HG03442 (cell line): ENCODE results near the gene PTGES2.
"Not testable (repeated sequence)": the region's sequence is repeated elsewhere in the genome, so short reads cannot be mapped to it uniquely, and the experiment has no call there.

Experiments
- ATAC-seq: cut with Tn5 transposase; IDR thresholded peaks from one replicate; pipeline ENCODE4 v1.9.1; 2021; ENCODE audit warnings: mild to moderate bottlenecking, moderate library complexity; ENCODE audit not compliant: unreplicated experiment

Gene PTGES2

DNA sequence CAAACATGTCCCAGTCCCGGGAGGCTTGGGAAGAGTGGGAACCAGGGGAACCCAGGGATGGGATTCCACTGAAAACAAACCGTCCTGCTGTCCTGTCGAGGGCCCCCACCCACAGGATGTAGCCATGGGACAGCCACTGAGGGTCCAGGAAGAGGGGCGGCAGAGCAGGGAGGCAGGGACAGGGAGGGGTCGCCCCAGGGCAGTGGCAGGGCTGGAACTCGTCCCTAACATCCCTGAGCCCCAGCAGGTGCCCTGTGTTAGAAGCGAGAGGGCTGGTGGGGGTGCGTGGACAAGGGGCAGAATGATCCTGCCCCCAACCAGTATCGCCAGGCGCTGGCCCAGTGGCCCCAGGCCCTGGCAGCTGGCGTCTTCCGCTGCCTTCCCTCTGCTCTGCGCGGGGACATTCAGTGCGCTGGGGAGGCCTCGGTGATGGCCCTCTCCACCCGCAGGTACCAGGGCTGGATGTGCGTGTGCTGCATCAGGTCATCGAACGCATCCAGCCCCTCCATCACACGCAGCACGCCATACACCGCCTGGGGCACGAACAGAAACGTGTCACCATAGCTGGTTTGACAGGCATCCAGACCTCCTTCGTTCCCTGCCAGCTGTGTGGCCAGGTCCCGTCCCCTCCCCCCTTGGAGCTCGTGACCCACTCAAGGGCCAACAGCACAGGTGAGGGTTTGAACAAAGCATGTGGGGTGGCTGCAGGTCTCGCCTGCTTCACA is 6.6 kb downstream of the PTGES2 start:
- ATAC-seq: no peak

DNA sequence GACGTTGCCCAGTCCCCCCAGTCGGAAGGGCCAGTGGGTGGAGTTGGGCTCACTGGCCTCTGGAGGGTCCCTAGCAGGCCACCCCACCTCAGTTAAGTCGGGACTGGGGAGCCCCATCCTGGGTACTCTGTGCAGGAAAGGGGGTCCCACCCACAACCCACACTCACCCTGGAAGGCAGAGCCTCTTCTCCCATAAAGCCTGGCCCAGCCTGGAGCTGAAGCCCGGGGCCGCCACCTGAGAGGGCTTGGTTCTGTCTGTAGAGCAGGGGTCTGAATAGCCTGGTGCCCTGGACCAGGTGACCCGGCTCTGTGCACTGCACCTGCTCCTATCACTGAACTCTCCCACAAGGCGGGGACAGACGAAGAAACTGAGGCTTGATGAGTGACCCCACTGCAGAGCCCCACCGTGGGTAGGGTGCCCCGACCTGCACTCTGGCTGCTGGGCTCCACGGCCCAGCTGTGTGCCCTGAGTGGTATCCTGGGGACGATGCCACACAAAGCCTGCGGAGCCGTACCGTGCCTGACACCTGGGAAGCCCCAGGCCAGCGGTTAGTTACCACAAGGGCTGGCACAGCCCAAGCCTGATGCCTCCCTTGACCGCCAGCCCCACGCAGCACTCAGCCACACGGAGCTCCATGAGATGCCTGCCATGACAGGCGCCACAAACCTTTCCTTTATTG is 7.3 kb downstream of the PTGES2 start:
- no peak for ATAC-seq

DNA sequence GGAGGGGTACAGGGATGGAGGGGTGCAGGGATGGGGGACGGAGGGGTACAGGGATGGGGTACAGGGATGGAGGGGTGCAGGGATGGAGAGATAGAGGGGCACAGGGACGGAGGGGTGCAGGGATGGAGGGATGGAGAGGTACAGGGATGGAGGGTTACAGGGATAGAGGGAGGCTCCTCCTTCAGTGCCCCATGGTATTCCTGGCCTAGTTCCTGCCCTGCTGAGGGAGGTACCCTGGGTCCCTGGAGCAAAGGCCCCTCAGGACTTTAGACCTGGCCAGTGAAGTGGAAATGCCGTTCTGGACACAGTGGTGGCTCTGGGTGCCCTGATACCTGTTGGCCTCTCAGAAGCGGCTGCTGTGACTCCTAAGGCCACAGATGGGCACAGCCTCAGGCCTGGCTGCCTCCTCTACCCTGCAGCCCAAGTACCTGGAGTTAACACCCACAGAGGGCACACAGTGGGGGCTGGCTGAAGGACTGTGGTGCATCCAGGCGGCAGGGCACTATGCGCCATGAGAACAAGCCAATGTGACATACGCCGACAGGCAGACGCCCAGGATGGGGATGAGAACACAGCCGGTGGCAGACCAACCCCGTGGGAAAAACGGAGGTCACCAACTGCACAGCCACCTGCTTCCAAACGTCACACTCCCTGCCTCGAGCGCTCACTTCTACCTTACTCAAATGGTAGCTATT is 8.4 kb downstream of the PTGES2 start:
- ATAC-seq: no peak

DNA sequence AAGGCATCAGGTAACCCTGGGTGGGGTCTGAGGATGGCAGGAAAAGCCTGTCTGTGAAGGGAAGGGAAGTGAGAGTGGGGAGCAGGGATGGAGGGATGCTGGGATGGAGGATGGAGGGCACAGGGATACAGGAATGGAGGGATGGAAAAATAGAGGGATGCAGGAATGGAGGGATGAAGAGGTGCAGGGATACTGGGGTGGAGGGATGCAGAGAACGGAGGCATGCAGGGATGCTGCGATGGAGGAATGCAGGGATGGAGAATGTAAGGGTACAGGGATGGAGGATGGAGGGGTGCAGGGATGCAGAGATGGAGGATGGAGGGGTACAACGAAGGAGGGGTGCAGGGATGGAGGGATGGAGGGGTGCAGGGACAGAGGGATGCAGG is 9.1 kb downstream of the PTGES2 start:
- ATAC-seq: no peak

DNA sequence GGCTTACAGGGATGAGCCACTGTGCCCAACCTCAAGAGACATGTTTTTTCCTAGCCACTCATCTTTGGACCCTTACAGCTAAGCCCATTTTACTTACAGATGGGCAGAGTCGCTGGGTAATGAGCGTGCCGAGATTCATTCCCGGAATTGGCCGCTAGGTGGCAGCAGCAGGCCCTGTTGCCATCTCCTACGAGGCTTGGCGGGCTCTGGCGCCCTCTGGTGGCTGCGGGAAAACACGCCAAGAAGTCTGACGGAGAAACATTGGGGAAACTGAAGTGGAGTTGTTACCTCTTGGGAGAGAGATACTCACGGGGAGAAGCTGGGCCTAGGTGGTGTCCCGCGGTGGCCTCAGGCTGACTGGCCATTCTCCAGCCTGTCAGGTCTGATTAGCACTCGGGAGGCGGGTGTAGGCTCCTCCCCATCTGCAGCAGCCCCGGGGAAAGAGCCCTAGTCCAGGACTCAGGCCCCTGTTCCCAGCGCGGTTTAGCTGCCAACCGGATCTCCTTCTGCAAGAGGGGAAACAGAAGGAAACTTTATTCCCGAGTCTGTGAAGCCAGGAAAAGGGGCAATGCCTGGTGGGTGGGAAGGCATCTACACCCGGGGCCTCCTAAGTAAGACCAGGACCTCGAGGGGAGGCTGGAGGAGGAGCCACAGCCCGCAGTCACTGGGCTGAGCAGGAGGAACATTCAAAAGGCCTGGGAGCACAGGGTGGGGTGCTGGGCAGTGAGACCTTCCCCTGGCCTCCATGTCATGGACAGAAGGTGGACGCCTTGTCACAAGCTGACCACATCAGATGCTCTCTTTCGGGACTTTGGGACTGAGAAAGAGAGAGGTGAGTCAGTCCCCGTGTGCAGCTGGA is 9.7 kb downstream of the PTGES2 start:
- peak; percentile 66 for ATAC-seq

DNA sequence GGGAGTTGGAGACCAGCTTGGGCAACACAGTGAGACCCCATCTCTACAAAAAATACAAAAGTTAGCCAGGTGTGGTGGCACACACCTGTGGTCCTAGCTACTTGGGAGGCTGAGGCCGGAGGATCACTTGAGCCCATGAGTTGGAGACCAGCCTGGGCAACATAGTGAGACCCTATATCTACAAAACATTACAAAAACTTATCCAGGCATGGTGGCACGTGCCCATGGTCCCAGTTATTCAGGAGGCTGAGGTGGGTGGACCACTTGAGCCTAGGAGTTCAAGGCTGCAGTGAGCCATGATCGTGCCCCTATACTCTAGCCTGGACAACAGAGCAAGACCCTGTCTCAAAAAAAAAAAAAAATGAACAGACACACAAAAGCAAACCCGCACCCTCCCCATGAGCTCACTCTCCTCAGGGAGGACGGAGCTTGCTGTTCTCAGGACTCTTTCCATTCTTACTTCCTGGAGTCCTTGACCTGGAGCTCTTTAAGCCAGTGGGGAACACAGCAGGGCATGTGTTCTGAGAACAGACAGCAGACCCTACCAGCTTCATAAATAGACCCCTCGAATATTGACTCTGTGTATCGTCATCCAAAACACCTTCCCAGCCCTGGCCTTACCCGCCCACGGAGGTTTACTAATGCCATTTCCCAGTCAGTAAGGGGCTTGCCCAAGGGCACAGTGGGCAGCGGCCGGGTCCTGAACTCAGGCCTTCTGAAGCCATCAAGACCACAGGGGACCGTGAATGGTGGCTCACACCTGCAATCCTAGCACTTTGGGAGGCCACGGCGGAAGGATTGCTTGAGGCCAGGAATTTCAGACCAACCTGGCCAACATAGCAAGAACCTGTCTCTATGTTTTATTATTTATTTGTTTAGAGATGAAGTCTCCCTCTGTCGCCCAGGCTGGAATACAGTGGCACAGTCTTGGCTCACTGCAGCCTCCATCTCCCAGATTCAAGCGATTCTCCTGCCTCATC is 11.1 kb downstream of the PTGES2 start:
- no peak for ATAC-seq

DNA sequence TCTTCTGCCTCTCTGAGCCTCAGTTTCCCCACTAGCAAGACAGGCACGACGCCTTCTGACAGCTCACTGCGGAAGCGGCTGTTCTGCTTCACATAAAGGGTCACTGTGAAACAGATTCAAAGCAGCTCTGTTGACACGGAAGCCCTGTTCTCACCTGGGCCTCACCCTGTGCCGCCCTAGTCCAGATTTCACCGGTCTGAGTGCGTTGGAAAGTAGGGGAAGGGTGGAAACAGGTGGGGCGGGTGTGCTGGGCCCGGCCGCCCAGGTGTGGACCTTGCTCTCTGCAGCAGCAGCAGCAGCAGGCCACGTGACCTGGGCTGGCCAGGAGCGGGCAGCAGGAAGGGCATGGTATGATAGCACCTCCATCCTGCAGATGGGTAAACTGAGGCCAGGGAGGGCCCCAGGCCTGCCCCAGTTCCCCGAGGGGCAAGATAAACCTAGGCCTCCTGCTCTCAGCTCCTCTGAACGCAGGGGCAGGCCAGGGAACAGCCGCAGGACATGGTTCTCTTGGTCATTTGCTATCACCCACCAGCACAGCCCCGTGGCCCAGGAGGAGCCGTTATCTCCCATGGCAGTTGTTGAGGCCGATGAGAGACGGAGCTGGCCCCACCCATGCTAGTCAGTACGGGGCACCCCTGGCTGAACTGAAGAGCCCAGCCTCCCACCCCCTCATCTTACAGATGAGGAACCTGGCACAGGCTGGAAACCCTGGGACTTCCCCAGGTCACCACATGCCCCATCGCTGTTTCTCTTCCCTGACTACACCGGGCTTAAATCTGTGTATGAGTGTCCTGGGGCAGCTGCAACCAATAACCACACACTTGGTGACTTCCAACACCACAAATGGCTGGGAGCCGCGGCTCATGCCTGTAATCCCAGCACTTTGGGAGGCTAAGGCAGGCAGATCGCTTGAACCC is 12.1 kb downstream of the PTGES2 start:
- ATAC-seq: no peak

DNA sequence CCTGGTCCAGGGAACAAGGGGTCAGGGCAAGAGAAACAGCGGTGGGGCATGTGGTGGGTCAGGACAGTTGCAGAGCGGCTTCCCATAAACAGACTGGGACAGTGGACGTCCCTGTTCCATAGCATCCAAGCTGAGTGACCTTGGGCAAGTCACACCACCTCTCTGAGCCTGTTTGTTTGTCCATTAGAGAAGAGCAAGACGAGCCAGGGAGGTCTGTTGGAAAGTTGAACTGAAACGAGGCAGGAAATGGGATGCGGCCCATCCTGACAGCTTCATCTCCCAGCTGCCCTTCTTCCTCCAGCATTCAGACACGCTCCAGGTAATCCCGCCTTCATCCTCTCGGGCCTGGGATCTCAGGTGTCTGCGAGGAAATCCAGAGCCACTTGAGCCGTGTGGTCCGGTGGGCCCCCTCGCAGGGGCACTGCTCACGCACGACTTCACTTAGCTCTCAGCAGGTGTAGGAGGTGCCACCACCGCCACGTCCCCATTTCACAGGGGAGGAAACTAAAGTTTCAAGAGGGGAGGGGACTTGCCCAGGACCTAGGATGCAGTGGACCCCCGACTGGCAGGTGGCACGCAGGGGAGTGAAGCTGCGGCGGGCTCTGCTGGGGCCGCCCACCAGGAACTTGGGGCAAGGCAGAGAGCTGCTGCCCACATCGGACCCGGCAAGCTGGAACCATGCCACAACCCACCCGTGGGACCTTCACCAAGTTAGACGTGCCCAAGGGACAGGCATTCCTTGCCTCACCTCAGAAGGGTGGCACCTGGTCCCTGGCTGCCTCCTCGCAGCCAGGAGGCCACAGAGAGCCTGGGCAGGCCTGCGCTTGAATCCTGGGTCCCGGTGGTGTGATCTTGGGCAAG is 13.0 kb downstream of the PTGES2 start:
- no peak for ATAC-seq

DNA sequence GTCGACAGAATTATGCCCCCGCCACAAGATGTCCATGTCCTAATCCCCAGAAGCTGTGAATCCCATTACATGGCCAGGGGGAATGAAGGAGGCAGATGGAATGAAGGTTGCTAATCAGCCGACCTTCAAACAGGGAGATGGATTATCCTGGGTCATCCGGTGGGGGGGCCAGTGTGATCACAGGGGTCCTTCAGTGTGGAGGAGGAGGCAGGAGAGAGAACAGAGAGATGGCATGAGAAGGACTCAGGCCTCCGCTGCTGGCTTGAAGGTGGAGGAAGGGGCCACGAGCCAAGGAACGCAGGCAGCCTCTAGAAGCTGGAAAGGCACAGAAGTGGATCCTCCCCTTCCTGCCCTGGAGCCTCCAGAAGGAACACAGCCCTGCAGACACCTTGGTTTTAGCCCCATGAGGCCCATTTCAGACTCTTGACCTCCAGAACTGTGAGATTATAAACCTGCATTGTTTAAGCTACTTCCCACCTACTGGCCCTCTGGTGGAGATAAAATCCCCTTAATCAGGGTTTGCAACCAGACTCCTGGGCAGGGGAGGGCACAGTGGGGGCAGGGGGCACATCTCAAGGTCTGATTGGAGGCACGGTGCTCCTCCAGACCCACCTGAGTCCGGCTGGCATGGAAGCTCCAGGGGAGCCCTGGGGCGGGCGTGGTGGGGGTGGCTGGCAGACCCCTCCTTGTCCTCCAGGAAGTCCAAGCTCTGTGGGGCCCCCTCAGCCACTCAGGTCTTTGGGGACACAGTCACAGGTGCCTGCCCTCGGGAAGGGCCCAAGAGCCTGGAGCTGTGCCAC is 13.8 kb downstream of the PTGES2 start:
- no peak for ATAC-seq

DNA sequence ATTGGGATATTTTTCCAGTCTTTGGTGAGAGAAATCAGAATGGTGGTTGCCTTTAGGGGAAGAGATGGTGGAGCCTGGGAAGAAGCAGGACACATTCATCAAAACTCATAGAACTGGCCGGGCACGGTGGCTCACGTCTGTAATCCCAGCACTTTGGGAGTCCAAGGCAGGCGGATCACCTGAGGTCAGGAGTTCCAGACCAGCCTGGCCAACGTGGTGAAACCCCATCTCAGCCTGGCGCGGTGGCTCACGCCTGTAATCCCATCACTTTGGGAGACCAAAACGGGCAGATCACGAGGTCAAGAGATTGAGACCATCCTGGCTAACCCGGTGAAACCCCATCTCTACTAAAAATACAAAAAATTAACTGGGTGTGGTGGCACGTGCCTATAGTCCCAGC is 15.8 kb downstream of the PTGES2 start:
- ATAC-seq: not testable (repeated sequence)

DNA sequence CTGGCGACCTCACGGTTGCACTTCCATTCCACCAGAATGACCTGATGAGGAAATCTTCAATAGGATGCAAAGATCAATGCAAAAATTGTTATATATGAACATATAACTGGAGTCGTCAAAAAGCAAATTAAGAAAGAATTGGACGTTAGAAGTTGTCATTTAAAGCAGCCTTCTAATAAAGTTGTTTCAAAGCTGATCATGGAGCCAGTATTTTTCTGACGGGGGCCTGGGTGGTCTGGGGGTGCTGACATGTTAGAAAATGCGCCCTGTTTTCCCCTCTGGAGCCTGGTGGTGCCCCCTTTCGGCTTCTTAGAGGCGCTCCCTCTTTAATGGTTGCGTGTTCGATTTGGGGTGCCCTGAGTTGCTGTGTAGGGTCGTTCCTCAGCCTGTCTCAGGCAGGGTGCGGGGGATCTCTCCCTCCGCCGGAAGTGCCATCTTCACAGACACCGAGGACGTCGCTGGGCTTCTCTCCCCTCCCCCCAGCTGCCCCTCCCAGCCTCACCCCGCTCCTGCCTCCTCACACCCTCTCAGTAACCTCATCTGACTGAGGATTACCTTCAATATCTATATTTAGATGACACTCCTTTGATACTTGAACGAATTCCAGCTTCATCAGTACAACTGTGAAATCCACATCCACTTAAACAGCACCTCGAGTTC is 18.3 kb downstream of the PTGES2 start:
- no peak for ATAC-seq

DNA sequence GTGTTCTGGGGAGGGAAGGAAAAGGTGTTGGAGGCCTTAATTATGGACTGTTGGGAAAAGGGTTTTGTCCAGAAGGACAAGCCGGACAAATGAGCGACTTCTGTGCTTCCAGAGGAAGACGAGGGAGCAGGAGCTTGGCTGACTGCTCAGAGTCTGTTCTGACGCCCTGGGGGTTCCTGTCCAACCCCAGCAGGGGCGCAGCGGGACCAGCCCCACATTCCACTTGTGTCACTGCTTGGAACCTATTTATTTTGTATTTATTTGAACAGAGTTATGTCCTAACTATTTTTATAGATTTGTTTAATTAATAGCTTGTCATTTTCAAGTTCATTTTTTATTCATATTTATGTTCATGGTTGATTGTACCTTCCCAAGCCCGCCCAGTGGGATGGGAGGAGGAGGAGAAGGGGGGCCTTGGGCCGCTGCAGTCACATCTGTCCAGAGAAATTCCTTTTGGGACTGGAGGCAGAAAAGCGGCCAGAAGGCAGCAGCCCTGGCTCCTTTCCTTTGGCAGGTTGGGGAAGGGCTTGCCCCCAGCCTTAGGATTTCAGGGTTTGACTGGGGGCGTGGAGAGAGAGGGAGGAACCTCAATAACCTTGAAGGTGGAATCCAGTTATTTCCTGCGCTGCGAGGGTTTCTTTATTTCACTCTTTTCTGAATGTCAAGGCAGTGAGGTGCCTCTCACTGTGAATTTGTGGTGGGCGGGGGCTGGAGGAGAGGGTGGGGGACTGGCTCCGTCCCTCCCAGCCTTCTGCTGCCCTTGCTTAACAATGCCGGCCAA is 19.1 kb downstream of the PTGES2 start:
- ATAC-seq: no peak

DNA sequence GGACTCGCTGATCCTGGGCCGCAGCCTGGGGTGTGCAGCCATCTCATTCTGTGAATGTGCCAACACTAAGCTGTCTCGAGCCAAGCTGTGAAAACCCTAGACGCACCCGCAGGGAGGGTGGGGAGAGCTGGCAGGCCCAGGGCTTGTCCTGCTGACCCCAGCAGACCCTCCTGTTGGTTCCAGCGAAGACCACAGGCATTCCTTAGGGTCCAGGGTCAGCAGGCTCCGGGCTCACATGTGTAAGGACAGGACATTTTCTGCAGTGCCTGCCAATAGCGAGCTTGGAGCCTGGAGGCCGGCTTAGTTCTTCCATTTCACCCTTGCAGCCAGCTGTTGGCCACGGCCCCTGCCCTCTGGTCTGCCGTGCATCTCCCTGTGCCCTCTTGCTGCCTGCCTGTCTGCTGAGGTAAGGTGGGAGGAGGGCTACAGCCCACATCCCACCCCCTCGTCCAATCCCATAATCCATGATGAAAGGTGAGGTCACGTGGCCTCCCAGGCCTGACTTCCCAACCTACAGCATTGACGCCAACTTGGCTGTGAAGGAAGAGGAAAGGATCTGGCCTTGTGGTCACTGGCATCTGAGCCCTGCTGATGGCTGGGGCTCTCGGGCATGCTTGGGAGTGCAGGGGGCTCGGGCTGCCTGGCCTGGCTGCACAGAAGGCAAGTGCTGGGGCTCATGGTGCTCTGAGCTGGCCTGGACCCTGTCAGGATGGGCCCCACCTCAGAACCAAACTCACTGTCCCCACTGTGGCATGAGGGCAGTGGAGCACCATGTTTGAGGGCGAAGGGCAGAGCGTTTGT is 19.9 kb downstream of the PTGES2 start:
- no peak for ATAC-seq

DNA sequence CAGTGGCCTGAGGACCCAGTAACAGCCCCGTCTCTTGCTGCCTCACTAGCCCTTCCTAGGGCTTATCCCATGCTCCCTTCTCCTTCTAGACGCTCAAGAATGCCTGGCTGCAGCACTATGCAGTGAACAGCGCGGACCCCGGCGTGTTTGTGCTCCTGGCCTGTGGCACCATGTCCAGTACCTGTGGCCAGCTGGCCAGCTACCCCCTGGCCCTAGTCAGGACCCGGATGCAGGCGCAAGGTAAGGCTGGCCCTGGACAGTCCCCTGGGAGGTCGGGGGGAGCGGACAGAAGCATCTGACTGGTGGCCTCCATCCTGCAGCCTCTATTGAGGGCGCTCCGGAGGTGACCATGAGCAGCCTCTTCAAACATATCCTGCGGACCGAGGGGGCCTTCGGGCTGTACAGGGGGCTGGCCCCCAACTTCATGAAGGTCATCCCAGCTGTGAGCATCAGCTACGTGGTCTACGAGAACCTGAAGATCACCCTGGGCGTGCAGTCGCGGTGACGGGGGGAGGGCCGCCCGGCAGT is 20.5 kb downstream of the PTGES2 start:
- no peak for ATAC-seq
